GM10248 (cell line): ENCODE measurements around the gene RHOBTB3.

Experiments used
- CTCF ChIA-PET: fragments of 300-600 bp; sonication (Branson Sonifier 250); formaldehyde crosslinking; extraction: SDS; loops from one replicate; lab custom pipeline; 2021; ENCODE audit warnings: antibody characterized with exemption; lab: Yijun Ruan, JAX
- POLR2A ChIA-PET: fragments of 350-650 bp; sonication (Branson Sonifier 250); formaldehyde crosslinking; extraction: SDS; loops from one replicate; lab custom pipeline; 2020; ENCODE audit warnings: antibody characterized with exemption; lab: Yijun Ruan, JAX
- DNase-seq: peaks from one replicate; pipeline ENCODE4 v3.0.0; 2012; ENCODE audit errors: extremely low spot score
- CTCF ChIP-seq: IDR thresholded peaks from 2 replicates; pipeline ENCODE4 v1.5.1; 2012; ENCODE audit warnings: mild to moderate bottlenecking, low read depth; ENCODE audit errors: extremely low read depth, missing control alignments, control extremely low read depth

Gene RHOBTB3

GRCh38 chr5:95801961-95802360 lies 70.8 kb downstream of the RHOBTB3 start:
- TF ChIP-seq CTCF, result no peak
- POLR2A ChIA-PET, result no interaction called here

GRCh38 chr5:95803271-95804148 lies 72.4 kb downstream of the RHOBTB3 start:
- POLR2A ChIA-PET, result no interaction called here
- DNase-seq, result no peak
- CTCF ChIA-PET, result interaction anchor here (1.1 to 9.9 kb wide), 3 partner anchors 18 to 24 kb away, joined by 4 to 68 read pairs (median 61); partner anchors contain the start of gene GLRX
- no peak for TF ChIP-seq CTCF

More at GRCh38 chr5:95801961-95802360, 70.8 kb downstream of the RHOBTB3 start:
- CTCF ChIA-PET, result interaction anchor here (0.7 to 1.4 kb wide), 4 partner anchors 9 to 43 kb away, joined by 3 to 6 read pairs (median 4); no protein-coding TSS in a partner anchor
- DNase-seq, result no peak

GRCh38 chr5:95804736-95805539 lies 73.8 kb downstream of the RHOBTB3 start:
- TF ChIP-seq CTCF, result no peak
- no peak for DNase-seq
- CTCF ChIA-PET, result interaction anchor here (0.9 to 9.9 kb wide), 5 partner anchors 14 to 23 kb away, joined by 3 to 68 read pairs (median 4); partner anchors contain the start of gene GLRX
- POLR2A ChIA-PET, result interaction anchor here (0.6 kb wide), 1 partner anchor 36 kb away, joined by 3 read pairs; no protein-coding TSS in a partner anchor

- no peak for TF ChIP-seq CTCF
- ChIA-PET CTCF (interaction anchor here (1.0 to 9.9 kb wide), 8 partner anchors 15 to 160 kb away, joined by 3 to 68 read pairs (median 6); partner anchors contain the start of genes GLRX and RFESD), POLR2A (no interaction called here)
- no peak for DNase-seq
Observed at GRCh38 chr5:95806687-95807086, 75.6 kb downstream of the RHOBTB3 start.

- ChIA-PET CTCF (interaction anchor here (0.8 to 9.9 kb wide), 15 partner anchors 11 to 167 kb away, joined by 3 to 68 read pairs (median 5); partner anchors contain the start of genes GLRX and RFESD), POLR2A (interaction anchor here (0.8 to 2.9 kb wide), 3 partner anchors 11 to 186 kb away, joined by 4 to 13 read pairs (median 5); partner anchors contain the start of gene GLRX)
- no peak for DNase-seq
- TF ChIP-seq CTCF, result no peak
Observed at GRCh38 chr5:95808013-95808685, 77.0 kb downstream of the RHOBTB3 start.
